Mucosa of descending colon (tissue), 3 donors: ENCODE results near the gene SLC9A9. TPM values are rescaled to one million over a fixed set of nuclear protein-coding genes. Genes with fewer than 3 reads are reported as not detected.

Experiments used
- ATAC-seq: fragments of 200-7000 bp; cut with Tn5 transposase; one replicate; pipeline ENCODE4 v1.9.1; 2020; ENCODE audit warnings: mild to moderate bottlenecking, moderate library complexity
- DNase-seq, 3 donors: peaks; one replicate each; pipeline ENCODE4 v3.0.0-alpha.2; 2020
- H3K36me3 ChIP-seq: fragments of 200-600 bp; one replicate; pipeline ENCODE4 v1.8.0; 2021; ENCODE audit warnings: low read depth, mild to moderate bottlenecking
- H3K4me1 ChIP-seq: fragments of 200-600 bp; one replicate; pipeline ENCODE4 v1.8.0; 2021; ENCODE audit warnings: low read depth, mild to moderate bottlenecking
- H3K4me3 ChIP-seq: fragments of 200-600 bp; one replicate; pipeline ENCODE4 v1.8.0; 2021; ENCODE audit warnings: mild to moderate bottlenecking
- H3K9me3 ChIP-seq: fragments of 200-600 bp; one replicate; pipeline ENCODE4 v1.8.0; 2021; ENCODE audit warnings: mild to moderate bottlenecking
- CTCF ChIP-seq: fragments of 200-600 bp; IDR thresholded peaks from one replicate; pipeline ENCODE4 v1.8.0; 2022; ENCODE audit warnings: antibody characterized with exemption, mild to moderate bottlenecking
- intact Hi-C, 2 donors: fragments of 100-400 bp; cut with DNase I in 1 of 2; cut with micrococcal nuclease in 1 of 2; formaldehyde crosslinking; loops; one replicate each; pipeline versions ENCODE4 v1.11.0 to v1.11.1; 2022; cut with DNase I, micrococcal nuclease
- total RNA-seq, 3 donors: library from RNA; stranded (reverse); fragmentation: NEBNext Ultra II Directional in 2 of 3; extraction: Animal tissue kit (Norgen Biotek cat#: 25700) in 2 of 3; gene quantifications; one replicate each; pipeline versions ENCODE4 v1.2.1 to v1.2.4, GENCODE V29; 2021 to 2023
- donor health status: DM: no; HTN: no; CAD: no; lungs with moderate emphysema.
- donor health status: DM: no; HTN: no; CAD: no.
- donor health status: DM: no; HTN: yes; CAD: no.

Gene SLC9A9
- total RNA-seq, 3 donors from 2014 or later: 3.2 to 18.2 (median 6.8) TPM

DNA sequence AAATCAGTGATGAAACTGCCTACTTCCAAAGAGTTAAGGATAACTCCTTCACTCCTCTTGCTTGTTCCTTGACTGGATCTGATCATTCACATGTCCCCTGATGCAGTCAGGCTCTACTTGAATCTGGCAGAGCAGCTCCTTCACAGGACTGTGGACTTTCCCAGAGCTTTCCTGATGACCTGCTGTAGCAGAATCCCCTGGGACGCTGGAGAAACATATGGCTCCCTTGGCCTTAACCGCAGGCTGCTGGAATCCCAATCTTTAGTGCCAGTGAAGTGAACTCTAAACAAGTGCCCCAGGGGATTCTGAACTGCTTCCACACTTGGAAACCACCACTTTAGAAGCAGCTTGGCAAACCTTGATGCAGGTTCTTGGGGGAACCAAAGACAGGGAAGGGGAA, 510.9 kb downstream of the SLC9A9 start:
- intact Hi-C loops: no loop called here
- Histone ChIP-seq H3K4me3 (no peak overlapping the region), H3K4me1 (no peaks in the 10 kb centered on the region), H3K9me3 (no peaks in the 10 kb centered on the region), H3K36me3 (no peaks in the 10 kb centered on the region)
- DNase-seq (no peak), ATAC-seq (no peak)
- TF ChIP-seq CTCF: no peak

GRCh38 chr3:143334231-143334630, 514.0 kb downstream of the SLC9A9 start:
- ATAC-seq: no peak
- DNase-seq: no peak
- H3K4me1 ChIP-seq: no peaks in the 10 kb centered on the region
- no peaks in the 10 kb centered on the region for H3K9me3 ChIP-seq
- no peaks in the 10 kb centered on the region for H3K36me3 ChIP-seq
- intact Hi-C loops: no loop called here
- no peak overlapping the region for H3K4me3 ChIP-seq
- TF ChIP-seq CTCF: no peak

- Histone ChIP-seq H3K9me3 (no peaks in the 10 kb centered on the region), H3K36me3 (no peaks in the 10 kb centered on the region), H3K4me1 (no peaks in the 10 kb centered on the region), H3K4me3 (no peak overlapping the region)
- intact Hi-C loops: no loop called here
- TF ChIP-seq CTCF: no peak
- DNase-seq (no peak), ATAC-seq (no peak)
Measured at GRCh38 chr3:143333367-143333766, 514.9 kb downstream of the SLC9A9 start.

GRCh38 chr3:143332026-143332425, 516.2 kb downstream of the SLC9A9 start:
- no peaks in the 10 kb centered on the region for H3K4me1 ChIP-seq
- DNase-seq: no peak

DNA sequence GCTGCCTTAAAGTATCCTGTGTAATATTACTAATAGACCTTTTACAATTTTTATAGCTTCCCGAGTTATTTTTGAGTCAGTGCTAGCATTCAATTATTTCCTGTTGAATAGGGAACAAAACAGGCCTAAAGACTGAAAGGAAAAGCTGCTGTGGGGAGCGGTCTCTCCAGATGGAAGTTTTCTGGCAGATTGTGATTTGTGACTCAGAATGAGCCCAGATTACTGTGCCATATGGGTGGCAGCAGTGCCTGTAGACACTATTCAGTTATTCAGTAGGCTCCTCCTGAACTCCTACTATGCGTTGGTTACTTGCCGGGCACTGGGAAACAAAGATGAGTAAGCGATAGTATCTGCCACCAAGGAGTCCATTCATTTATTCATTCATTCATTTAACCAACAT, 516.9 kb downstream of the SLC9A9 start:
- intact Hi-C loops: no loop called here
- no peaks in the 10 kb centered on the region for H3K4me1 ChIP-seq
- H3K4me3 ChIP-seq: no peak overlapping the region
- DNase-seq: no peak
- H3K36me3 ChIP-seq: no peaks in the 10 kb centered on the region
- no peaks in the 10 kb centered on the region for H3K9me3 ChIP-seq
- ATAC-seq: no peak
- no peak for TF ChIP-seq CTCF

More at GRCh38 chr3:143332026-143332425, 516.2 kb downstream of the SLC9A9 start:
- H3K9me3 ChIP-seq: no peaks in the 10 kb centered on the region
- H3K4me3 ChIP-seq: no peak overlapping the region
- intact Hi-C loops: no loop called here
- no peak for TF ChIP-seq CTCF
- ATAC-seq: no peak
- H3K36me3 ChIP-seq: no peaks in the 10 kb centered on the region

- Histone ChIP-seq H3K9me3 (no peaks in the 10 kb centered on the region), H3K4me3 (no peak overlapping the region), H3K36me3 (no peaks in the 10 kb centered on the region), H3K4me1 (no peaks in the 10 kb centered on the region)
- no peak for TF ChIP-seq CTCF
- intact Hi-C loops: no loop called here
- ATAC-seq: no peak
- no peak for DNase-seq
Measured at GRCh38 chr3:143330296-143330868, 517.9 kb downstream of the SLC9A9 start.
